ENCODE measurements around the gene NAB2. TPM values are rescaled to one million over a fixed set of nuclear protein-coding genes. Genes with fewer than 3 reads are reported as not detected.
A peak's percentile ranks its signal among the peaks of the same experiment; 100 is the strongest.

The NAB2 gene
- total RNA-seq, 2 experiments from 2014 or later: 13.1 to 16.1 TPM

DNA sequence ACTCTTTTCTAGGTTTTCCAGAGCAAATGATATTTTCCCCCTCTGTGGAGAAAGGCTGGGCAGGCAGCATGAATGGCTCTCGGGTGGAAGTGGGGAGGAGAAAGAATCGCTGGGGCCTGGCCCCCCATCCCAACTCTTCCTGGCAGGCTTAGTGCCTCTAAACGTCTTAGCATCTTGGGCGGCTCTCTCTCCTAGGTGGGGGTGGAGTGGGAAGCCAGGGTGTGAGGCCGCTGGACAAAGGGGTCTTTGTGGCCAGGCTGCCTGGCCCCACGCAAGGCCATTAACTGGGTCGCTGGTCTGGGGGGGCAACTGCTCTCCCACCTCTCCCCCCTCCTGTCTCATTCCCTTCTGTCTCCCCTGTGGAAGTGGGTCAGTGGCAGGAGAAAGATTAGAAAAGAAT is 53.8 kb downstream of the NAB2 start:
- Mint-ChIP-seq H3K27me3 (peaks cover 5% of the 10 kb centered on the region), H3K27ac (no peak overlapping the region), H3K36me3 (no peaks in the 10 kb centered on the region), H3K9me3 (no peaks in the 10 kb centered on the region), H3K4me1 (peaks cover 18% of the 10 kb centered on the region), H3K4me3 (no peak overlapping the region)
- no peak for ATAC-seq (ENCODE audit: low read depth)
- POLR2A ChIA-PET: no interaction called here
- no peak for DNase-seq

DNA sequence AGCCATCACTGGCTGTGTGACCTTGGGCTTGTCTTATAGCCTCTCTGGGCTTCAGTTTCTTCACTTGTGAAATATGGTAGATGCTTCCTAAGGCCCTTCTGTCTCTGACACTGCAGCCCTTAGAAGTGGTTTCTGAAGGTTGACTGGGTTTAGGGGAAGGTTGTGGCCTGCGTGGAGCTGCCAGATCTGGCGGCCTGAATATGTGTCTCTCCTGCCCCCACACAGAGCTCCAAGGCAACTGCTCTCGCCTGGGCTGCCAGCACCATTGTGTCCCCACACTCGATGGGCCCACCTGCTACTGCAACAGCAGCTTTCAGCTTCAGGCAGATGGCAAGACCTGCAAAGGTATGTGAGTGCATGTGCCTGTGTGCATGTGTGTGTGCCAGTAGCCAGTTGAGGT is 54.5 kb downstream of the NAB2 start:
- Mint-ChIP-seq H3K27me3 (peaks cover 5% of the 10 kb centered on the region), H3K9me3 (no peaks in the 10 kb centered on the region), H3K4me3 (no peak overlapping the region), H3K27ac (no peak overlapping the region), H3K36me3 (no peaks in the 10 kb centered on the region), H3K4me1 (peaks cover 18% of the 10 kb centered on the region)
- POLR2A ChIA-PET: interaction anchor here (1.0 kb wide), 1 partner anchor 40 kb away, joined by 3 read pairs; no protein-coding TSS in a partner anchor
- DNase-seq (peak; percentile 43), ATAC-seq (ENCODE audit: low read depth) (peak; percentile 97)

Other genes starting within 250 kb of the NAB2 start
- gene SDR9C7, start 154.7 kb upstream of the NAB2 start, total RNA-seq: not detected
- under 1 TPM; 0.62 to 0.69 TPM for gene RDH16, start 131.5 kb upstream of the NAB2 start, total RNA-seq
- 10 to 100 TPM; 11.3 TPM for gene ZBTB39, start 82.6 kb upstream of the NAB2 start, total RNA-seq
- under 1 TPM; 0.34 to 0.53 TPM for gene TAC3, start 72.6 kb upstream of the NAB2 start, total RNA-seq
- 1 to 10 TPM; 1.2 to 2.1 TPM for gene MYO1A, start 39.0 kb upstream of the NAB2 start, total RNA-seq
- gene NEMP1, start 10.3 kb upstream of the NAB2 start, total RNA-seq: 10 to 100 TPM; 52.9 to 59.6 TPM
- 100 to 1,000 TPM; 251 to 263 TPM for gene STAT6, start 22.2 kb downstream of the NAB2 start, total RNA-seq
- gene LRP1, start 39.4 kb downstream of the NAB2 start, total RNA-seq: 1 to 10 TPM; 4.9 to 6.1 TPM
- not detected for gene LRP1-AS, start 58.5 kb downstream of the NAB2 start, total RNA-seq
- gene NXPH4, start 127.7 kb downstream of the NAB2 start, total RNA-seq: 1 to 10 TPM; 1.7 to 2.4 TPM
- gene SHMT2, start 140.6 kb downstream of the NAB2 start, total RNA-seq: 100 to 1,000 TPM; 142 to 159 TPM
- gene STAC3, start 162.1 kb downstream of the NAB2 start, total RNA-seq: 10 to 100 TPM; 10.7 to 11.4 TPM

Data from activated naive CD8-positive, alpha-beta T cell treated with anti-CD3 and anti-CD28 coated beads, Interleukin-2, amount 10 ng/mL, durations not matched to agents 7 days and 5 days (primary cell).